HG02610 (cell line): ENCODE data around the gene POLR3A.
"Not testable (repeated sequence)": the region's sequence is repeated elsewhere in the genome, so short reads cannot be mapped to it uniquely, and the experiment has no call there.

ENCODE experiments used
- ATAC-seq: cut with Tn5 transposase; IDR thresholded peaks from one replicate; pipeline ENCODE4 v1.9.1; 2021; ENCODE audit warnings: mild to moderate bottlenecking, moderate library complexity; ENCODE audit not compliant: unreplicated experiment

Gene POLR3A

DNA sequence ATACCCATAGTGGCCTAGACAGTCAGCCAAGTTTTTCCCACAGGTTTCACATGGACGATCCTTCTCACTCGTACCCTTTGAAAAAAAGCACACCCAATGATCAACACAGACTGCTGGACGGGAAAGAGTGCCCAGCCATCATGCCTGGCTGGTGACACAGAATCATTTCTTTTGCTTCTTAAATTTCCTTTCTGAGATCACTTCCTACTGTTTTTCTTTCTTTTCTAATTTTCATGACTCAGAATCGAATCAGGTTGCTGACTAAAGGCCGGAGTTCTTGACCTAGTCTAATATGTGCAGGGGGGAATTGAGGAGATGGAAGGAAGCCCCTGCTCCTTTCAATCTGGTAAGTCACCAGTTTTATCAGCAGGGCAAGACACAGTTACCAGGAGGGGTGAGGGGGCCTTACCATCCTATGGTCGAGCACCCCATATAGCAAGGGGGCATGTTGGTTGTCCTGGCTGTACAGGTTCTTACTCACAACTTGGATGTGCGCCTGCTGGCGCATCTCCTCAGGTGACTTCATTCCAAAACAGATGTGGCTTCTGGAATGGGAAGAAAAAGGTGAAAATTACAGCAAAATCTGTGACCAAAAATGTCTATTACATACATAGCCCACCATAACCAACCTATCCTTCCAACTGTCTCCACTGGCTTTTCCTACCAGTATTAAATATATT, 3.5 kb downstream of the POLR3A start:
- ATAC-seq = no peak

DNA sequence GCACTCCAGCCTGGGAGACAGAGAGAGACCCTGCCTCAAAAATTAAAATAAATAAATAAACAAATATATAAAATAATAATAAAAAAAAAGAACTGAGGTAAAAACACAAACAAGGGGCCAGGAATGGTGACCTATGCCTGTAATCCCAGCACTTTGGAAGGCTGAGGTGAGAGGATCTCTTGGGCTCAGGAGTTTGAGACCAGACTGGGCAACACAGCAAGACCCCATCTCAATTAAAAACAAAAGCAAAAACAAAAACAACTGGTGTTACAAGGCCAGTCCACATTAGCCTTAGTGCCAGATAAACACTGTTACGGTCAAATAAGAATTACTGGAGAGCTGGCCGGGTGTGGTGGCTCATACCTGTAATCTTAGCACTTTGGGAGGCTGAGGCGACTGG, 5.6 kb downstream of the POLR3A start:
- ATAC-seq = no peak

DNA sequence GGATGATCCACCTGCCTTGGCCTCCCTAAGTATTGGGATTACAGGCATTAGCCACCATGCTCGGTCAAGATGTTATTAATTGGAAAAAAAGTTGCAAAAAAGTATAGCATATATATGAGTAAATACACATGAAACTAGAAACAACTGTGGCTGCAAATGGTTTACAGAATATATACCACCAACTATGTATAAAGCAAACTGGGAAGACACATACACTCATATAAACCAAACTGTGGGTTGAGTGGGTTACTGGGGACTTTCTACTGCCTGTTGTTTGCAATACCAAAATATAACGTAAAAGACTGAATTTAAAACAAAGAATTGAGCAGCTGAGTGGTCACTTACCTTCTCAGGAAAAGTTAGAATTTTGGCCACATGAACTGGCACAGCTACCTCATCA, 8.1 kb downstream of the POLR3A start:
- ATAC-seq = no peak

DNA sequence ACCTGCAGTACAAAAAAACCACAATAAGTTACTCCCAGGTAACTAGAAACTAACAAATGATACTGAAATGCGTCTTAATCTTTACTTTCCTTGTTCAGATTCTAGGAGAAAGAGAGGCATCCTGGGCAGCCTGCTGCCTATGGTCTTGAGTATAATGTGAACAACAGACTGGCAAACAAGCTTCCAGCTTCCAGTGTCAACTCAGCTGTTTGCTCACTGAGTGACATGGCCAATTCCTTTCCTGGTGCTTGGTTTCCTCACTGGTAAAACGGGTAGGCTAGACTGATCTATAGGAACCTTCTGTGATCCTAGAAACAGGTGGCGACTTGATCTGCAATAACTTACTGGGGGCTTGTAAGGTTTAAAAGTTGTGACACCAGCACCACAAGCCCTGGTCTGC, 10.1 kb downstream of the POLR3A start:
- no peak for ATAC-seq

DNA sequence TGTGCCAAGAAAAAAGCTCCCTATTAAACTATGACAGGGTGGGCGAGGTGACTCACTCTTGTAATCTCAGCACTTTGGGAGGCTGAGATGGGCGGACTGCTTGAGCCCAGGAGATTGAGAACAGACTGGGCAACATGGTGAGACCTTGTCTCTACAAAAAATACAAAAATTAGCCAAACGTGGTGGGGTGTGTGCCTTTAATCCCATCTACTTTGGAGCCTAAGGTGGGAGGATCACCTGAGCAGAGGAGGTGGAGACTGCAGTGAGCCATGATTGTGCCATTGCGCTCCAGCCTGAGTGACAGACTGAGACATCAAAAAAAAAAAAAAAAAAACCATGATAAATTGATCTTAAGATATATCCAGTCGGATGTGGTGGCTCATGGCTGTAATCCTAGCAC, 11.5 kb downstream of the POLR3A start:
- no peak for ATAC-seq

DNA sequence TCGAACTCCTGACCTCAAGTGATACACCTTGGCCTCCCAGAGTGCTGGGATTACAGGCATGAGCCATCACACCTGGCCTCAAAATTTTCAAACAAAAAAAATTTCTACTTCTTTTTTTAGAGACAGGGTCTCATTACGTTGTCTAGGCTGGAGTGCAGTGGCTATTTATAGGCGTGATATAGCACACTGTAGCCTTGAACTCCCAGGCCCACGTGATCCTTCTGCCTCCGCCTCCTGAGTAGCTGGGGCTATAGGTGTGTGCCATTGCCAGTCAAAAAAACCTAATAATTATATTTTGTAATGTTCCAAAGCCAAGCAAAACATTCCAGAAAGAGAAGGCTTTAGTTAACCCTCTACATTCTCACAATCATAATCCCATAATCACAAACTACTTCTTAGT, 13.8 kb downstream of the POLR3A start:
- no peak for ATAC-seq

DNA sequence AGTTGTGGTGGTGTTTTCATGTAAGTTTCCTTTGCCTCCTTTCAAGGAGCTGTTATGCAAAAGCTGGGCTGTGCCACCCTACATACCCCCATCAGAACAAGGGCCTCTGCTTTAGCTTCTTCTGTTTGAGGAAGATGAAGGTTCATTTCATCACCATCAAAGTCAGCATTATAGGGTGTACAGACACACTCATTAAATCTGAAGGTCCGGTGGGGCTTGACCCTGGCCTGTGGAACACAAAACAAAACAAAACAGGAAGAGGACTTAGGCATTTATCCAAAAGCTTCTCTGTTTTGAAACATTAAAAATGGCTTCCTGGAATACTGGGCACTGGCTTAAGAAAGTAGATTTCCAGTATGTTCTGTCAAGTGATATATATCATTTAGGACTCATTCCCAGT, 15.8 kb downstream of the POLR3A start:
- ATAC-seq = no peak

DNA sequence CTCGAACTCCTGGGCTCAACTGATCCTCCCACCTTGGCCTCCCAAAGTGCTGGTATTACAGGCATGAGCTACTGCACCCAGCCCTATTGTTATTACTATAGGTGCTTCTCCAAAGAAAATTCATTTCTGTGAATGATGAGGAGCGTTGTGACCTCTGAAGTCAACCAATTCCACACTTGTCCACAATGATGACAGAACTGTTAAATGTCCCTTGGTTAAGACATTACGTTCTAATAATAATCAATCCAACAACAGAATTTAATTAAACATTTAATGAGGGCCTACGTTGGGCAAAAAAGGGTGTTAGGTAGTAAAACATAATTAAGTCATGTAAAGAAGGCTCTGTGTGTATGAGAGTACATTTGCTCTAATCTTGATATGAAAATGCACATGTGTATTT, 18.2 kb downstream of the POLR3A start:
- ATAC-seq = no peak

DNA sequence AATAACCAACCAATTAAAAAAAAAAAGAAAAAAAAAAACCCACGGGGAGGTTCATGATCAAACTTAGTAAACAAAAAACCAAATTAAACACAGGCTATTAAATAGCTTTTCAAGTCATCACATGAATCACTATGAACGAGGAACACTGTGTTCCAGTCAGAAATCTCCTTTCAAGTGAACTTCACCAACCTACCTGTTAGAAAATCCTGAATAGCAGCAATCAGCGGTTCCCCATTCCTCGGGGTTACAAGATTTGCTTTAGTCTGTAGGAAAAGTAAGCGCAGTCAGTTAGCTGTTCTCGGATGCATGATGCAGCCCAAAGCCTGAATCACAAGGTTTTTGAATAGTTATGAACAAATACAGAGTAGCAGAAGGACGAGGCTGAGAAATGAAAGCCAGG, 19.0 kb downstream of the POLR3A start:
- ATAC-seq = no peak

DNA sequence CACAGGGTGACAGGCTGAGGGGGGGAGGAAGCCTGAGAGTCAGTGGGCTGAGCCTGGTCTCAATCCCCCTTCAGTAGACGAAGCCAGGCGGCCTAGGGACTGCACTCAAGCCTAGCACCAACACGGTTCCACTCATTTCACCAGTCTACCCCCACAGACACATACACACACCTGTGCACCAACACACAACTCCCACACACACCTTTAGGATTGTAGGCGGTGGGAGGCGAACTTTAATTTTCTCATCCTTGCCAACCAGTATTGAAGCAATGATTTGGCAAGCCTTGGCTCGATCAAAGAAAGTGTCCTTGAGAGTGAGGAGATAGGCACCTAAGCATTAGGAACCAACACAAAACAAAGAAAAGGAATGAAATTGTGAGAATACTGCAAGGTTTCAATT, 19.7 kb downstream of the POLR3A start:
- ATAC-seq = no peak

DNA sequence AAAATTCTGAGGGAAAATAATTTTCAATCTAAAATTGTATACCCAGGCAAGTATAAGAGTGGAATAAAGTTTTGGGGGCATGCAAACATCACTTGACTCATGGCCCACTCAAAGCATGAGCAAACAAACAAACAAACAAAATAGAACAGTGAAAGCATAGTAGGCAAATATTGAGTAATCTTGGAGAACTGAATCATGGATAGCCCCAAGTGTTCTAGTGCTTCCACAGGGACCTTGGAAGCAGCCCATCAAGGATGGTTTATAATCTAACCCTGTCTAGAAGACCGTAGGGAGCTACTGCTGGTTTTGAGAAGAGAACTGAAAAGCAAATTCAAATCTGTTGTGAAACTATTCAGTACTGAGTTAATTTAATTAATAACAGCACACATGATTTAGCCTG, 22.1 kb downstream of the POLR3A start:
- no peak for ATAC-seq

DNA sequence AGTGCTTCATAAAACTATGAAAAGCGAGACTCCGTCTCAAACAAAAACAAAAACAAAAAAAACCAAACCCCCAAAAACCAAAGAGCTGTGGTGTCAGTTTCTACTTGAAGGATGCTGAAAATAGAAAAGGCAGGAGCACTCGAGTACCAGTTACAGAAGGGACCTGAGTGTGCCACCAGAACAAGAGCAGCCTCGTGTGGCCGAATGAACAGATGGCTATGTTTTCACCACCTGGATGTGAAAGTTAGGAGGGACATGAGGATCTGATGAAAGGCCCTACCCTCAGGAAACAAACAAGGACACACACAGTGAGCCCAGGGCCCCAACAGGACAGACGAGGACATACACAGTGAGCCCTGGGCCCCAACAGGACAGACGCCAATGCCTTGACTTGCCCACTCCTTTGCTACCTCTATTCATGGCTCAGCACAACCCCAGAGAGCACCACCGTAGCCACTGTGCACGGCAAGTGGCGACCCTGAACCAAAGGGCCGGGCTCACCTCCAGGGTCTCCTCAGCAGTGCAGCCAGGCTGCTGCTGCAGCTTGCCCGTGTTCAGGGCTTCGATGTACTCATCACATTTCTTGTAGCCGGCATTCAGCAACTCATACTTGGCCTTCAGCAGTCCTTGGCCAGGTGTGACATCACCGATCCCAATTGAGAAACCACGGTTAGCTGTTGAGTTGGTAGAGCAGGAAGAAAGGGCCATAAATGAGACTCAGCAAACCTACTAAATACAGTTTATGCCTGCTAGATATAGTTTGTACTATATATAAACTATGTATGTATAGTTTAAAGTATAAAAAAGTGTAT, 24.9 kb downstream of the POLR3A start:
- no peak for ATAC-seq

DNA sequence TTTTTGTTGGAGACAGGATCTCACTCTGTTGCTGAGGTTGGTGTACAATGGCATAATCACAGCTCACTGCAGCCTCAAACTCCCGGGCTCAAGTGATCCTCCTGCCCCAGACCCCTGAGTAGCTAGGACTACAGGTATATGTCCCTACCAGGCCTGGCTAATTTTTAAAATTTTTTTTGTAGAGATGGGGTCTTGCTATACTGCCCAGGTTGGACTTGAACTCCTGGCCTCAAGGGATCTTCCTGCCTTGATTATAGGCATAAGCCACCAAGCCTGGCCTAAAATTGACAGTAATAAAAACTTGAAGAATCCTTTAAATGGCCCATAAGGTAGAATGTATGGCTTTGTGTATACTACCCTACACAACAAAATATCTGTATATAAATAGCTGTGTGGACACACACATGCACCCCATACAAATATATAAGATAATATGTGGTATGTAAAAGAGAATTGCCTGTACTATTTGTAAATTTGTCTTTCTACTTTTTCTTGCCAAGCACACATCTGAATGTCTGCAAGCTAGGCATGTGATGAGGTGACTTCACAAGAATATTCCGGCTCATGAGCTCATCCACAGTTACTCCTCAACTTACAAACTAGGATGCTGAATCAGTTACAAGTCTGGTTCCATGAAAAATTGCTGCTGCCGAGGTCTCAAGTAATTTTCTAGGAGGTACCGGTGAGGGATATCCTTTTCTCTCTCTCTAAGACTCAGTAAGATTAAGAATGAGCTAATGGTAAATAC, 26.6 kb downstream of the POLR3A start:
- ATAC-seq = no peak

DNA sequence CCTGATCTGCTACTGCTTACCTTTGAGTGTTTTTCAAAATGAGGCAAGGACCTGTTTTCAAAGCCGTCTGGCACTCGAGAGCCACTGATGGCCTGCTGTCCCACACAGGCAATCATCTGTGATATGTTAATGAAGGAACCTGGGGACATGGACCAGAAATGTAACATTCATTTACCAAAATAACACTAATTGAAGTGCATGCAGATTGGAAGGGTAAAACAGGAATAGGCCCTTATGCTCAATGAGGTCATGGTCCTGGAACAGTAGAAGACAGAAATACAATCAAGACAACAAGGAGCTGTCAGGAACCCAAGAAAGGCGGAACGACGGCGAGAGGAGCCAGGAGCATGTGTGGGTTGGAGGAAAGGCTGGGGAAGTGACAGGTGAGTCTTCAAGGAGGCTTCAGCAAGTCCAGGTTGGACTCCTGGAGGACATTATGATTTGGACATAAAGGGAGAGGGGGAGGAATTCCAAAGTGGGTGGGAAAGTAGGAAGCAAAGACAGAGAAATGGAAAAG, 28.3 kb downstream of the POLR3A start:
- ATAC-seq = no peak

DNA sequence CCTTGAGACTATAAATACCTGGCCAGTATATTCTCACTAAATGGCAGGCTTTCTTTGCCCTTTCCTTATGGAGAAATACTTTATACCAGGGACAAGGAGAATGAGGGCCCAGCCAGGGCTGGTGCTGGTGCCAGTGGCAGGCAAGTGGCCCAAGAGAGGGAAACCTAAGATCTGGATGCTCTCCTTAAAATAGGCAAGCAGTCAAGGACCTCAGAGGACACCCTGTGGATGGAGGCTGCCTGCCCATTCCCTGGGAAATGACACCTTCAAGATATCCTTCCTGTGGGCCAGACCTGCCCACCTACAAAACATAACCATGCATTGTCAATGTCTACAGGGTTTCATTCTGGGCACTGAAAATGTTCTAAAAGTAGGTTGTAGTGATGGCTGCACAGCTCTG, 29.1 kb downstream of the POLR3A start:
- no peak for ATAC-seq

DNA sequence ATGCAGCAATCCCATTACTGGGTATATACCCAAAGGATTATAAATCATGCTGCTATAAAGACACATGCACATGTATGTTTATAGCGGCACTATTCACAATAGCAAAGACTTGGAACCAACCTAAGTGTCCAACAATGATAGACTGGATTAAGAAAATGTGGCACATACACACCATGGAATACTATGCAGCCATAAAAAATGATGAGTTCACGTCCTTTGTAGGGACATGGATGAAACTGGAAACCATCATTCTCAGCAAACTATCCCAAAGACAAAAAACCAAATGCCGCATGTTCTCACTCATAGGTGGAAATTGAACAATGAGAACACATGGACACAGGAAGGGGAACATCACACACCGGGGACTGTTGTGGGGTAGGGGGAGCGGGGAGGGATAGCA, 30.5 kb downstream of the POLR3A start:
- not testable (repeated sequence) for ATAC-seq

DNA sequence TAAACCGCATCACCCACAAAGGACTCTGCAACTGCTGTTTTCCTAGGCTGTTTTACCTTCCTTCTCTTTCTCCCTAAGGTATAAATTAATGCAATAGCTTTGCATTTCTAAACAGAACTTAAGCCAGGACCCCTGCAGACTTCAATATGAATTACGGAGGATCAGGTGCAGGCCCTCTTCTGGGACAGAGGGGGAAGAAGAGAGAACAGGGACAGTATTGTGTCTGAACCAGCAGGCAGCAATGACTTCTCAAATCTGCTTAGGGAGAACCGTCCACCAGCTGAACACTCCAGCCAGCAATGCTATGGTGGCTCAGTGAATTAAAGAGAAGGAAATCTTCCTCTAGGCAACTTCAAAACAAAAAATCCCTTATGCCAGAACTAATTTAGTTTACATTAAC, 35.7 kb downstream of the POLR3A start:
- no peak for ATAC-seq

DNA sequence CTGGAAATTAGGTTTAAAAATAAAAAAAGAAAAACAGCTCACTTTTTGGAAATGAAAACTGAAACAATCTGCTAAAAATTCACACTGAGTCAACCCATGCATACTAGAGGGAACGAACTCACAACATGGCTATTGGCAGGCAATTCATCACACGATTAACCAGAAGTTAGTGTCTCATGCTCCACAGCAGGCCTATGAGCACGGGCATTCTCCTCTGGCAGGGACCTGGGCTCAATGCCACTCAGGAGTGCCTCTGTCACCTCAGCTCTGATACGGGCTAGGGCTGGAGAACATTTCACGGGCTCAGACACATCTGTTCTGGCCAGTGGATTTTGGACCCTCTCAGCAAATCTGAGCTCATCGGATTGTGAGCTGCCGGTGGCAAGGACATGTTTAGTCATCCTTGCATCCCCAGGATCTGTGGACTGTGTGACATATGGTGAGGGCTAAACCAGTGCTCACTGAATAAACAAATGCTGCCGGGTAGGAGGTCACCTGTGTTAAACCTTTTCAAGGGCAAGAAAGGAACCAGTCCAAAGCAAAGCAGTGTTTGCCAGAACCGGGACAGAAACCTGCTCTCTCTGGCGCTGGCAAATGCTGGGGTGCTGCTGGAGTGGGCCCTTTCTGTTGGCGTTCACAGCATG, 40.1 kb downstream of the POLR3A start:
- ATAC-seq = no peak

DNA sequence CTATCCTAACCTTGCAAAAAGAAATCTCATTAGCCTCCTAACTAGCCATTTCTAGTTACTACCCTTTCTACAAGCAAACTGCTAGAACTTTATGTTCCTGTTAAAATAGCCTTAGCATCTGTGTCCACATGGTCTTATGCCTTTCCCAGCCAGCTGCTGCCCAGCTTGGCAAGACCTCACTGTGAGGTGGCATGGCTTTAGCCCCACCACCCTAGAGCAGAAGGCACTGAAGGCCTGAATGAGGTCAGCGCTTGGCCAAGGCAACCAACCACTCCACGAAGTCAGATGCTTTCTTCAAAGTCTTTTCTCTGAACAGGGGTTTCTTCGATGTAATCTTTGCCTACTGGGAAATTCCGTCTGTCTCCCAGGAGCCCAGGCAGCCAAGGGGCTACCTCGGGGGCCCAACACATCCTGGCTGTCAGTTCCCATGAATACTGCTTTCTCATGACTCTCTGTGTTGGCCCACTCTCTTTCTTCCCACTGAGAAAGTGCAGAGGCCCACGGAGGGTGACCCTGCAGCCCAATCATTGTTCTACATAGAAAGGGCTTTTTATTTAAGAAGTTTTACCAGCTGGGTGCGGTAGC, 41.6 kb downstream of the POLR3A start:
- ATAC-seq = no peak

DNA sequence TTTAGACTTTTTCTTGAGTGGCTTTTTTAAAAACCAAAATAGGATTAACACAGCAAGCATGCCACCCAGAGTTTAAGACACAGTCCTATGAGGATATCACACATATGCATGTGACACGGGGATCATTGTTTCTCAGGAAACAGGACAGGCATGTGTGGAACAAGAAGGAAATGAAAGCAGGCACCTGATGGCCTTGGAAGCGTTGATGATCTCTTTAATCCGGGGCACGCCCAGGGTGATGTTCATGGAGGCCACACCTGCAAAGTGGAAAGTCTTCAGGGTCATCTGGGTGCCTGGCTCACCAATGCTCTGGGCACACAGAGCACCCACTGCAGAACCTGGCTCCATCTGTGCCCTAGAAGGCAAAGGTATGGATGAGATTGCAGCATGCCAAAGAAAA, 44.3 kb downstream of the POLR3A start:
- no peak for ATAC-seq
